Ureter (tissue), 1 donor: Measurements from ENCODE around the gene PDZRN4. TPM values are rescaled to one million over a fixed set of nuclear protein-coding genes. Genes with fewer than 3 reads are reported as not detected.
"Not testable (repeated sequence)": the region's sequence is repeated elsewhere in the genome, so short reads cannot be mapped to it uniquely, and the experiment has no call there.

Source experiments
- DNase-seq: peaks from one replicate; pipeline ENCODE4 v3.0.0-alpha.2; 2020; ENCODE audit warnings: low spot score
- total RNA-seq: library from RNA; stranded (reverse); gene quantifications from one replicate; pipeline ENCODE4 v1.2.4, GENCODE V29; 2023
- donor health status: DM: yes; HTN: yes; CAD: no.

PDZRN4 gene
- total RNA-seq, 1 donor from 2014 or later = 13.9 TPM

DNA sequence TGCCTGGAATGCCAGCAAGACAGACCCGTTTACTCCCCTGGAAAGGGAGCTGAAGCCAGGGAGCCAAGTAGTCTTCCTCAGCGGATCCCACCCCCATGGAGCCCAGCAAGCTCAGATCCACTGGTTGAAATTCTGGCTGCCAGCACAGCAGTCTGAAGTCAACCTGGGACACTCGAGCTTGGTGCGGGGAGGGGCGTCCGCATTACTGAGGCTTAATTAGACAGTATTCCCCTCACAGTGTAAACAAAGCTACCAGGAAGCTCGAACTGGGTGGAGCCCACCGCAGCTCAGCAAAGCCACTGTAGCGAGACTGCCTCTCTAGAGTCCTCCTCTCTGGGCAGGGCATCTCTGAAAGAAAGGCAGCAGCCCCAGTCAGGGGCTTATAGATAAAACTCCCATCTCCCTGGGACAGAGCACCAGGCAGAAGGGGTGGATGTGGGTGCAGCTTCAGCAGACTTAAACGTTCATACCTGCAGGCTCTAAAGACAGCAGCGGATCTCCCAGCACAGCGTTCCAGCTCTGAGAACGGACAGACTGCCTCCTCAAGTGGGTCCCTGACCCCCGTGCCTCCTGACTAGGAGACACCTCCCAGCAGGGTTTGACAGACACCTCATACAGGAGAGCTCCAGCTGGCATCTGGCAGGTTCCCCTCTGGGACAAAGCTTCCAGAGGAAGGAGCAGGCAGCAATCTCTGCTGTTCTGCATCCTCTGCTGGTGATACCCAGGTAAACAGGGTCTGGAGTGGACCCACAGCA, 92.4 kb downstream of the PDZRN4 start:
- not testable (repeated sequence) for DNase-seq

- DNase-seq = not testable (repeated sequence)
Observed at GRCh38 chr12:41285470-41285869, 97.3 kb downstream of the PDZRN4 start.

DNA sequence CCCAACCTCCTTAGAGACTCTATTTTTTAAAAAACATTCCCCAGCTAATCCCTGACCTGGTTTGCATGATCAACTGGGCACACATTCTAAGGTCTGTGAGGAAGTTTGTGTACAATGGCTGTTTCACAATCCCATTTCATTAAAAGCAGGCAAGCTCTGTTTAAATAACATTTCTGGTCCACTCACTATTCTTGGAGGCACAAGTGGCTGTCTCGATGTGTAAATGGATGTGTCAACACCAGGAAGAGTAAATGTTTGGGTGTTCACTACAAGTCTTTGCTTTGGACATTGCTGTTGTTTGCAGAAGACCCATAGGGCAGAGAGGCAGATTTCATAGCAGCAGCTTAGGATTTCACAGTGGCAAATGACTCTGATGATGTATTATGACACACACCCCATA, 98.3 kb downstream of the PDZRN4 start:
- no peak for DNase-seq

GRCh38 chr12:41287500-41288141, 99.5 kb downstream of the PDZRN4 start:
- DNase-seq = no peak

DNA sequence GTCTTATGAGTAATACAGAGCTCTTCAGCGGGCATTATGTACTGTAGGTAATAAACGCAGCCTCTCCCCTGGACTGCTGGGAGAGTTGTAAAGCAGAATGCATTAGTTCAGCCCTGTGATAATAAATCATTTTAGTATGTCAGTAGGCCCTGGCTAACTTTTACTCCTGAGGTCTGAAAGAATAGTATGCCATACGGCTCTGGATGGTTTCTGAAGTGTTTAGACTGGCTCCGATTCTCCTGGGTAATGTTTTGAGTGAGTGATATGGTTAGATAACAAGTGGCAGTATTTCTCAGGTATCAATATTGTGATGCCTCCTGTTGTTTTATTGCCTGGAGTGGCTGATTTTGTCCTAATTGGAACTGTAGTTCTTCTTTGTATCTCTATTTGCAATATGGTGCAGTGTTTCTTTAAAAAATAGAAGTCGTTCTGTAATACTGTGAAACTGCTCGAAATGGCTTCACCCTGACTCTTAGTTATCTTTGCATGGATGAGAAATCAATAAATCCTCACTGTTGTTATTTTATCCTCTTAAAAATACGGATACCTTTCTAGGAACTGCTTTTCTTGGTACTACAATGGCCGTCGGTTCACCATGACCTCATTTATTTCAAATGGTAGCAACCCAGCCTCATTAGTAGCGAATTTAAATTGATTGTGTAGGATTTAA, 100.2 kb downstream of the PDZRN4 start:
- DNase-seq = no peak

DNA sequence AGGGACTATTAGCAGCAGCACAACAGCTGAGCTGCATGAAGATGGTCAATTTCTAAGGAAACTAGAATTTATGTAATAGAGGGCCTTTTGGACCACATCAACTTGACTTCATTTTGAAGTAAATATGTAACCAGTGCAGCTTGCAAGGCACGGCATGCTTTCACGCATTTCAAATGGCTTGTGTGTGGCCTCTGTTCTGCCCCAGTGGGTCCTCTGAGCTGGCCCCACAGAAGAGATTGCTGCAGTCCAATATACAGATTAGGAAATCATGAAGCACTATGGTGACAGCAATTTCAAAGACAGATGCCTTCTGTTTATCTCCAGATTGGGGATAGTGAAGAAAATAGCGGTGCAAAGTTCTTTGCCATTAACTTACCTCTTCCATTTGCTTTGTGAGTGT, 101.4 kb downstream of the PDZRN4 start:
- DNase-seq = no peak

DNA sequence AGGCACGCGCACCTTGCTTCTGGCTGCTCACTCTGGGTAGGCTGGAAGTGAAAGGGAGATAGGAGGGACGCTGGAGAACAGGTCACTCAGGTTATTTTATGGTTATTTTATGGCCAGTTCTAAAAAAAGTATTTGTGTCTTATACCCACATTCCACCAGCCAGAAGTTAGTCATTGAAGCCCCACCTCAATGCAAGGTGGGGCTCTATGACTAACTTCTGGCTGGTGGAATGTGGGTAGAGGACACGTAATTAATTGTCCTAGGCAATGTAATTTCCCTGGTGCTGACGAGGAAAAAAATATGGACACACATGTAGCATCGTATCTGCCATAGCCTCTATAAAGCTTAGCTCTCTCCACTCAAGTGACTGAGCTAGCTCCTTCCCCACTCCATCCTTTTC, 104.9 kb downstream of the PDZRN4 start:
- no peak for DNase-seq

- no peak for DNase-seq
Observed at GRCh38 chr12:41293461-41293860, 105.3 kb downstream of the PDZRN4 start.

GRCh38 chr12:41302979-41303403, 114.9 kb downstream of the PDZRN4 start:
- DNase-seq = no peak

DNA sequence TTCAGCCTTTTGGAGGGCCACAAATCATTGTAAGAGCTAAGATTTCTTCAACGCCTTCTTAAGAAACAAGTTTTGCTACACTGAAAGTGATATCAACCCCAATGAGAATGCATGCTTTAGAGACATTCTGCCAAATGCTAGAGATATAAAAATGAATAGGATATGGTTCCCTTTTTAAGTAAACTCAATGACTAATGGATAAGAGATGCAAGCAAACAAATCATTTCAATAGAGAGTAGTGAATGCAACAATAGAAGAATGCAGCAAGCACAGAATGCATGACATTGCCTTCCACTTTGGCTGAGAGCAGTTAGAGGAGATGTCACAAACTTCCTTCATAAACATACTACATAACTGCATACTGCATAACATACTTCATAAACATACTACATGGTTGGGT, 116.4 kb downstream of the PDZRN4 start:
- DNase-seq = no peak

GRCh38 chr12:41310367-41310766, 122.2 kb downstream of the PDZRN4 start:
- DNase-seq = no peak

DNA sequence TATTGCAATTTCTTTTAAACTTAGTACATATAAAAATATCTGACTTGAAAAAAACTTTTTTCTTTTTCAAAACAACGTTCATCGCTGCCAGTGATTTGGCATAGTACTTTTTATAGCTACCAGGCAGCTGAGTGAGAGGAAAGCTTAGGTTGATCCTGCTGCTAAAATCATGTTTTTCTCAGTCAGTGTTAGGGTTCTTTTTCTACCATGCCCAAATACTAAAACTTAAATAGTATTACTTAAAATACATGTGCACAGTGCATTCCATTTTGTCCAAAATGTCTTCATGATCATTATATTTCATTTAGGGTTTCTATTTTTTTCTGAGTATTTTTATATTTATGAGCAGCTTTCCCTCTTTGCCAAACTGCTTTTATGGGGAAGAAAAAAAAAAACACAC, 123.8 kb downstream of the PDZRN4 start:
- DNase-seq = no peak

- DNase-seq = not testable (repeated sequence)
Observed at GRCh38 chr12:41312451-41312850, 124.3 kb downstream of the PDZRN4 start.

DNA sequence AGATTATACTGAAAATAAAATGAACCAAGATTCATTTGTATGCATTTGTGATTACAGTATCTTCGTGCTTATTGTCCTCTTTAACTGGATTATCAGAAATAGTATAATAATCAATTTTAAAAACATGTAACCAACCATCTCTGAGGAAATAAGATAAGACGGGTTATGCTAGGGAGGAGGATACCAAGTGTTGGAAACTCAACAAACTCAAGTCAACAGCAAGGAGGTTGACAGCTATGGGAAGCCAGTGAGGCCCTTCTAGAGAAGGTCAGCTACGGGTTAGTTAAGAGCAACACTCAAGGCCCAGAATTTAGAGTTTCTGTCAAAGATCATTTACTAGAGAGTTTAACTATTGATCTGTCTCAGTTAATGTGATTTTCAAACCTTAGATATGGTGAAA, 137.2 kb downstream of the PDZRN4 start:
- no peak for DNase-seq

GRCh38 chr12:41327096-41327895, 139.2 kb downstream of the PDZRN4 start:
- no peak for DNase-seq

DNA sequence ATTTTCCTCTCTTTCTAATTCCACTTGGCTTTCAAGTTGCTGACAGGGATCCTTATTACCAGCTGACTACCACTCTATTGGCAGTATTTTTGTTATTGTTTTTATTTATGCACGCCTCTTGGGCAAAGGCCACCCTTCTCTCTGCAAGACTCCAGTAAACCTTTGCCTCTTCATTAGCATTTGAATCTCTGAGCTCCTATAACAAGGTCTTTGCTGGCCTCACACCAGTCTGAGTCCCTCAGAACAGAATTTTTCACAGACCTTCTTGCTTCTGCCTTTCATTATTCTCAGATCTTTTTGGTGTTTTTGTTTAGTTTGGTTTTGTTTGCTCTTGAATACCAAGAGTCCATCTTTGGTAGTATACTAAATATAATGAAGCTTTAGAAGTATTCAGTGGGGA, 145.9 kb downstream of the PDZRN4 start:
- no peak for DNase-seq

DNA sequence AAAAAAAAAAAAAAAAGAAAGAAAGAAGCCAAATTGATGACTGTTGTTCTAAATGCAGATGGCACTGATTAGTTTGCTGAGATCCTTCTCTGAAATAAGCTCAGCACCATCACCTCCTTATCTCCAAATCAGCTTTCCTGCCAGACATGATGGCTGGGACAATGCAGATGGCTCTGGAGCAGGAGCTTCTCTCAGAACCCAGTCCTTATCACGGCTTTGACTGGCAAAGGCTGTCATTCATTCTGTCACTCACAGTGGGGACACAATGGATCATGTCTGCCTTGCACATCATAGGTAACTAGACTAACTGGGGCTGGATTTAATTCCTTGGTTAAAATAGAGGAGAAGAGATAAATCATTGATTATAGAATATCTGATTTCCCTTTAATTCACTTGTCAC, 146.3 kb downstream of the PDZRN4 start:
- no peak for DNase-seq

DNA sequence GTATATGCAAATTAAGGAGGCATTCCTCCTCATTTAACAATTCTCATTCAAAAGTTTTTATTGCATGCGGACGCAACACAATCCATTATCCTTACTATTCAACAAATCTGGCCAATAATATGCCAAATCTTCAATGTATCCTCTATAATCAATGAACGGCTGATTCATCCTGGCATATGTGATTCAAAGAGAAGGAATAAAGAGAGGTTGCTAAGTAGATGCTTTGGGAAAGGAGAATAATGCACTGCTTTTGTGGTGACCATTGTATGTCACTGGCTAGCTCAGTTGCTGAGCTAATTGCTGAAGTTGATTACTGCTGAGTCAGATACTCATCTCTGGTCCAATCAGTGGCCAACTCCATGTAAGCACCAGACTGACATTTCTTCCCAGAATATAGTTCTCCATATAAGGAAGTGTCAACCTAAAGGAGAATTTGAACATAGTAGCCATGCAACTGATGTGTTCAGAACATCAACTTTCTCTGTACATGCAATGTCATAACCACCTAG, 148.0 kb downstream of the PDZRN4 start:
- DNase-seq = no peak

- no peak for DNase-seq
Observed at GRCh38 chr12:41339784-41340183, 151.7 kb downstream of the PDZRN4 start.

DNA sequence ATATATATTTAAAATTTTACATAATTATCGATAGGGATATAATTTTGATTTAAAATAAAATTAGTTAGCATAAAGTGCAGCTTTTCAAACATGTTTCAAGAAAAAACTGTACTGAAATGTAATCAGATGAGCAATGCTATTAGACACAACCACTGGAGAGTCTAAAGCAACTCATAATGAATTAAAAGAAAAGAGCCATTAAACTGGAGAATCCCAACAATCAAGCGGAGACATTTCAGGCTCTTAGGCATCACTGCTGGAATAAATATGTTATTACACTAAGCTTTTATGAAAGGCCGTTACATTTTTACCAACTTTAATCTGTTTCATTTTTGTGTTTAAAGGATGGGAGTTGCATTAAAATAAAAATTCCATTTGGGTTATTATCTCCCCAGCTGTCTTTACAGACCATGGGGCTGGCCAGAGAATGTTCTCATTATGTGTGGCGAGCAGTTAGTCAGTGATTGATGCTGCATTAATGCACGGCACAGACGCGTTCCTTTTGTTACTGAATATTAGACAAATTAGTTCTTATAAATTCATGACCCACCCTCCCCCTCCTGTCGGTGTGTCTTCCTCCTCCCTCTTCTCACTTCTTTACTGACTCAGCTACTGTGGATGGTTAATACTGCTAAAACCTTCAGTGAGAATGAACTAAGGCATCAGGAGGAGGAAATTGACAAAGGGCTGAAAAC, 156.8 kb downstream of the PDZRN4 start:
- DNase-seq = no peak

GRCh38 chr12:41348198-41348597, 160.1 kb downstream of the PDZRN4 start:
- no peak for DNase-seq
